Activated naive CD8-positive, alpha-beta T cell (primary cell): Measurements from ENCODE around the gene ZBTB48.

Experiments
- H3K27ac Mint-ChIP-seq: one replicate; pipeline ENCODE4 v1.8.0; 2021; ENCODE audit warnings: mixed read lengths
- H3K27me3 Mint-ChIP-seq: one replicate; pipeline ENCODE4 v1.8.0; 2021; ENCODE audit warnings: mixed read lengths
- H3K36me3 Mint-ChIP-seq: one replicate; pipeline ENCODE4 v1.8.0; 2021; ENCODE audit warnings: mixed read lengths
- H3K4me1 Mint-ChIP-seq: one replicate; pipeline ENCODE4 v1.8.0; 2021; ENCODE audit warnings: low read depth, mixed read lengths
- H3K4me3 Mint-ChIP-seq: one replicate; pipeline ENCODE4 v1.8.0; 2021; ENCODE audit warnings: mild to moderate bottlenecking, mixed read lengths
- H3K9me3 Mint-ChIP-seq: one replicate; pipeline ENCODE4 v1.8.0; 2021; ENCODE audit warnings: low read depth, mixed read lengths

ZBTB48 gene

DNA sequence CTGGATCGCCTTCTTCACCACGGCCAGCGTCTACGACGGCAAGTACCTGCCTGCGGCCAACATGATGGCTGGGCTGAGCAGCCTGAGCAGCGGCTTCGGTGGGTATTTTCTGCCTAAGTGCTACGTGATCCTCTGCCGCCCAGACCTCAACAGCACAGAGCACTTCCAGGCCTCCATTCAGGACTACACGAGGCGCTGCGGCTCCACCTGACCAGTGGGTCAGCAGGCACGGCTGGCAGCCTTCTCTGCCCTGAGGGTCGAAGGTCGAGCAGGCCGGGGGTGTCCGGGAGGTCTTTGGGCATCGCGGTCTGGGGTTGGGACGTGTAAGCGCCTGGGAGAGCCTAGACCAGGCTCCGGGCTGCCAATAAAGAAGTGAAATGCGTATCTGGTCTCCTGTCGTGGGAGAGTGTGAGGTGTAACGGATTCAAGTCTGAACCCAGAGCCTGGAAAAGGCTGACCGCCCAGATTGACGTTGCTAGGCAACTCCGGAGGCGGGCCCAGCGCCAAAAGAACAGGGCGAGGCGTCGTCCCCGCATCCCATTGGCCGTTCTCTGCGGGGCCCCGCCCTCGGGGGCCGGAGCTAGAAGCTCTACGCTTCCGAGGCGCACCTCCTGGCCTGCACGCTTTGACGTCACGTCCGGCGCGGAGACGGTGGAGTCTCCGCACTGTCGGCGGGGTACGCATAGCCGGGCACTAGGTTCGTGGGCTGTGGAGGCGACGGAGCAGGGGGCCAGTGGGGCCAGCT, at the start of gene ZBTB48:
Gene ZBTB48, plus strand, starts transcription at position 621 of the 745 bp plus-strand sequence. CDS start 616 bp downstream, outside the sequence.
- Mint-ChIP-seq H3K36me3 (no peaks in the 10 kb centered on the region), H3K4me3 (peak within 1 kb of the TSS; percentile 95), H3K27me3 (no peaks in the 10 kb centered on the region), H3K9me3 (no peaks in the 10 kb centered on the region), H3K27ac (peak within 1 kb of the TSS; percentile 87), H3K4me1 (peaks cover 31% of the 10 kb centered on the region)

DNA sequence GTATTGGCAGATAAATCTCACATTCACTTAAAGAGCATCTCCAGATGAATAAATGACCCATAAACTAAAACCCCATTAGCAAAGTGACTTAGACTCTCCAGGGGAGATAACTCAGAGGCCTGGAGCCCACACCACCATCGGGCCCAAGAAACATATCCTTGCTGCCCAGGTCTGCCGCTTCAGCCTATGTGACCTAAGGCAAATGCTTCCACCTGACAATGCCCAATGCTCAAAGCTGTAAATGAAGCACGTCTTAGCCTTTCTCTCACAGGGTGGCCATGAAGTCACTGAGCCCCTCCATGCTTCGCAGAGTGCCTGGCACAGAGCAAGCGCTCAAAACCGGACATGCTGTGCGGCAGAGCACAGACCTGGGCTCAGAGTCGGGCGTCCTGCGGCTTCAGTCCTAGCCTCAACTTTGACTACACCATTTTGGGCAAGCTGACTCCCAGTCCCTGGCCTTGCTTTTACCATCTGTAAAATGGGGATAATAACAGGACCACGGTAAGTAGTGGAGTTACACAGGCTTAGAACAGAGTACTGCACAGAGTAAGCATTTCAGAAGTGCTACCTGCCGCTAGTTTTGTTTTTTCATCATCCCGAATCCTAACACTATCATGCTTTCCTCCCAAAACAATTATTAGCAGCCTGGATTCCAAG, 49.2 kb upstream of the ZBTB48 start:
- Mint-ChIP-seq H3K9me3 (no peaks in the 10 kb centered on the region), H3K4me3 (no peak overlapping the region), H3K27ac (no peak overlapping the region), H3K36me3 (peaks cover 4% of the 10 kb centered on the region), H3K4me1 (no peaks in the 10 kb centered on the region), H3K27me3 (no peaks in the 10 kb centered on the region)

DNA sequence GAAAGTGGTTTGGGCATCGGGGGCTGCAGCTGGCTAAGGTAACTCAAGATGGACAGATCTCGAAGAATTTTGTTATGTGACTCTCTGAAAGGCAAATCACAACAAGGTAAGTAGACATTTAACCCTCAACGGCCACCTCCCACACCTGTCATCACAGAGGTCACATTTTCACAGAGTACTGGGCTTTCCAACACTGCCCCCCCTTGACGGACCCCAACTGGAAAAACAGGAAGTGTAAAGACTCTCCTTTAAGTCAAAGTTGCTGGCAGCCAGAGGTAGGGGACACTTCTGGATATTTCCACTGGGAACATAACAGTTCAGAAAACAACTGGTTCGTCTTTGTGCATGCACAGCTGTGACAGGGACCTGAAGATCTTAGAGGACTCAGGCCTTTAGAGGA, 47.8 kb upstream of the ZBTB48 start:
- Mint-ChIP-seq H3K27ac (no peak overlapping the region), H3K4me1 (no peaks in the 10 kb centered on the region), H3K4me3 (no peak overlapping the region), H3K27me3 (no peaks in the 10 kb centered on the region), H3K9me3 (no peaks in the 10 kb centered on the region), H3K36me3 (peaks cover 4% of the 10 kb centered on the region)

DNA sequence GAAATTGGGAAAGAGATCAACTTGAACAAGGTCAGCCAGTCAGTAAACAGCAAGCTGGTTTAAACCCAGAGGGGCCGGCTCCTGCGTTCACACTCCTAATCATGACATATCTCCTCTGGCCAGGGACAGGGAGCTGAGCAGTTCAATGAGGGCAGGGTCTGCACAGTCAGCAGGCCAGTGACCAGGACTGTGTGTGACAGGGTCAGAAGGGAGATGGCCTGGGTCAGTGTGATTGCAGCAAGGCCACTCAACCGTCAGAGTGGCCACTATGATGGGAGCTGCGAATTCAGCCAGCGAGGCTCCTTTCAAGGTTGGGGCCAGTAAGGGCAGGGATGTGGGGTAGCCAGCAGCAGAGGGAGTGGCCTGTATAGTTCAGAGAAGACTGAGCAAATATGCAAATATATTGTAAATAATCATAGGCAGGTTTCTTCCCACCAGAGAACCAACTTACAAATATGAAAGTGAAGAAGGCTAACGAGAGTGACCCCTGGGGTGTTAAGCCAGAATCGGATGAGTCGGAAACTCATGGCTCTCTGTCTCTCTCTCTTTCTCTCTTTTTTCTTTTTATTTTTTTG, 45.5 kb upstream of the ZBTB48 start:
- Mint-ChIP-seq H3K27ac (no peak overlapping the region), H3K27me3 (no peaks in the 10 kb centered on the region), H3K9me3 (no peaks in the 10 kb centered on the region), H3K4me1 (no peaks in the 10 kb centered on the region), H3K36me3 (no peaks in the 10 kb centered on the region), H3K4me3 (no peak overlapping the region)

DNA sequence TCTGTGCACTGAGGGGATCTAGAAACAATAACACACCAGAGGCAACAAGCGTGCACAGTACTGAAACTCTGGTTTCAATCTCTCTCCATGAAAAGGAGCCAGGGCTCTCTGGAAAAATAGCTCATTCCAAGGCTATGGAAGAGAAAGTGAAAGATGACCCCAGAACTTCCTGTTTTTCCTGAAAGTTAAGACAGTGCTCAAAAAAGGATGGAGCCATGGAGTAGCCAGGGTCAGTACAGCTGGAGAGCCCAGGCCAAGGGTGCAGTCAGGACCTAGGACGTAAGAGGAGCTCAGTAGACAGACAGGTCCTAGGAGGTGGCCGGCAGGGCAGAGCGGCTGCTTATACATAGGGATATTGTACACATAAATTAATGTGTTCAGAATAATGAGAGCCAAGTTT, 44.6 kb upstream of the ZBTB48 start:
- H3K36me3 Mint-ChIP-seq, result no peaks in the 10 kb centered on the region
- no peak overlapping the region for H3K27ac Mint-ChIP-seq
- H3K4me1 Mint-ChIP-seq, result no peaks in the 10 kb centered on the region
- no peaks in the 10 kb centered on the region for H3K9me3 Mint-ChIP-seq
- H3K27me3 Mint-ChIP-seq, result no peaks in the 10 kb centered on the region
- no peak overlapping the region for H3K4me3 Mint-ChIP-seq

DNA sequence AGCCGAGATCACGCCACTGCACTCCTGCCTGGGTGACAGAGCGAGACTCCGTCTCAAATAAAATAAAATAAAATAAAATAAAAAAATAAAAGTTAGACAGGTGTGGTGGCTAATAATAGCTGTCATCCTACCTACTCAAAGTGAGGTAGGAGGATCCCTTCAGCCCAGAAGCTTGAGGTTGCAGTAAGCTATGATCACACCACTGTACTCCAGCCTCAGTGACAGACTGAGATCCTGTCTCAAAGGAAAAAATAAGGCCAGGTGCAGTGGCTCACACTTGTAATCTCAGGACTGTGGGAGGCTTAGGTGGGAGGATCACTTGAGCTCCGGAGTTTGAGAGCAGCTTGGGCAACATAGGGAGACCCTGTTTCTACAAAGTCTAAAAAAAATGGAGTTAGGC, 43.5 kb upstream of the ZBTB48 start:
- Mint-ChIP-seq H3K27ac (no peak overlapping the region), H3K4me1 (no peaks in the 10 kb centered on the region), H3K9me3 (no peaks in the 10 kb centered on the region), H3K4me3 (no peak overlapping the region), H3K27me3 (no peaks in the 10 kb centered on the region), H3K36me3 (no peaks in the 10 kb centered on the region)

DNA sequence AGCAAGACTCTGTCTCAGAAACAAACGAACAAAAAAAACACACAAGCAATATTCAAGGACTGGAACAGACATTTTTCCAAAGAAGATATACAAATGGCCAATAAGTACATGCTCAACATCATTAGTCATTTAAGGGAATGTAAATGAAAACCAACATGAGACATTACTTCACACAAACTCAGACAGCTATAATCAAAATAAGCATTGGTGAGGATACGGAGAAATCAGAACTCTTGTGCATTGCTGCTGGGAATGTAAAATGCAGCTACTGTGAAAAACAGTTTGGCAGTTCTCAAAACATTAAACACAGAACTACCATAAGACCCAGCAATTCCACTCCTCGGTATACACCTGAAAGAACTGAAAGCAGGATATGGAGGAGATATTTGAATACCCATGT, 40.8 kb upstream of the ZBTB48 start:
- no peaks in the 10 kb centered on the region for H3K9me3 Mint-ChIP-seq
- H3K4me1 Mint-ChIP-seq, result no peaks in the 10 kb centered on the region
- H3K36me3 Mint-ChIP-seq, result no peaks in the 10 kb centered on the region
- peak overlapping the region; percentile 58 for H3K27ac Mint-ChIP-seq
- H3K4me3 Mint-ChIP-seq, result no peak overlapping the region
- no peaks in the 10 kb centered on the region for H3K27me3 Mint-ChIP-seq

DNA sequence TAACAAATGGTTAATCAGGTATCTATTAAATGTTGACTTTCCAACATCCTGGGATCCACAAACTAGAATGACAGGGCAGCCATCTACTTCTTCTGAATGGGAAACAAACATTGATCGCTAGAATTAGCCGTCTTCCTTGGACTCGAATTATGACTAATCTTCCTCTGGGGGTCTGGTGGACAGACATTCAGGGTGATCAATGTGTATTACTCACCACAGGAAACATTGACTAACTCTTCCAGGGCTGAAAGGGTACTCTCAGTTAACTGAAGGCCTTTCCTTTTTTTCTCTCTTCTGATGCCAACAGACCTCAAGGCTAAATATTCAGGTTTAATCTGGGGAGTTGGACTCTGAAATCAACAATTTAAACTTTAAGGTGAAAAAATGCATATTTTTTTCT, 35.0 kb upstream of the ZBTB48 start:
- no peaks in the 10 kb centered on the region for H3K27me3 Mint-ChIP-seq
- H3K4me3 Mint-ChIP-seq, result peak overlapping the region; percentile 74
- peaks cover 32% of the 10 kb centered on the region for H3K4me1 Mint-ChIP-seq
- H3K36me3 Mint-ChIP-seq, result peaks cover 13% of the 10 kb centered on the region
- peak overlapping the region; percentile 94 for H3K27ac Mint-ChIP-seq
- H3K9me3 Mint-ChIP-seq, result no peaks in the 10 kb centered on the region

DNA sequence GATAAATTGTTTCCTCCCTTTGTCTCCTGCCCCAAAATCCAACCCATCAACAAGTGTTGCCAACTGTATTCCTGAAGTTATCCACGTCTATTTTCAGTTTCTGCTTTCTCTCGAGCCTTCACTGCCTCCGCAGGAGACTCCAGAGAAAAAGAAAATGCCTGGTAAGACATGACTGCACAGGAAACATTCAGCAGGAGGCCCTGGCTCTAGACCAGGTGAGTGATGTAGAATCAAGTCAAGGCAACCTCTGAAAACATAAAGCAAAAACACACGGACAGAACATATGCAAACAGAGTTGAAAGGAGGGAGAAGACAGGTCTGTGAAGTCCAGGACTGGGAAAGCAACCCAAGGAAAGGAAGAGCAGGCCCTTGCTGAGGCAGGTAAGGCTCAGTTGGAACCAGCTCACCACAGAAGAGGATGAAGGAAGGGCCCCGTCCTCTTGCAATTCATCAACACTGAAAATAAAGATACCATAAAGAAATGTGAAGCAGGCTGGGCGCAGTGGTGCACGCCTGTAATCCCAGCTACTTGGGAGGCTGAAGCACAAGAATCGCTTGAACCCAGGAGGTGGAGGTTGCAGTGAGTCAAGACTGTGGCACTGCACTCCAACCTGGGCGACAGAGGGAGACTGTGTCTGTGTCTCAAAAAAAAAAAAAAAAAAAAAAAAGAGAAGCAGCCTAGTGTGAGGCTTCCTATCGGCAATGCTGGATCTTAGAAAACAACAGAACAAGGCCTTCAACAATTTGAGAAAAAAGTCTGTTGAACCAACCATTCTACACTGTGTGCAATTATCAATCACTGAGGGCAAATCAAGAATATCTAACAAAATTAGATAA, 34.3 kb upstream of the ZBTB48 start:
- peaks cover 32% of the 10 kb centered on the region for H3K4me1 Mint-ChIP-seq

DNA sequence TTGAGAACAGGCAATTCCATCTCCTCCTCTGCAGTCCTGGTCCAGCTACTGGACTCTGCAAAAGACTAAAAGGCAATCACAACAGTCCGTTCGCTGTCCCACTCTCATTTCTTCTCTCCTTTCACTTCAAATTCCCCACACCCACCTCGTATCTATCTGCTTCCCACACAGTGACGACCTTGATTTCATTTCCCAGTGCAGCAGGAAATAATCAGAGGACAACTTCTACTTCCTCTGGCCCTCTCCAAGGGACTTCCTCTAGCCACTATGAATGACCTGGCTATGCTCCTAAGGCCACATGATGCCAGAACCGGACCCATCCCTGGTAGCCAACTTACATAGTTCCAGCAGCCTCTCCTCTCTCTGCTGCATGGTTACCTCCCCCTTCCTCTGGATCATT, 33.5 kb upstream of the ZBTB48 start:
- H3K36me3 Mint-ChIP-seq, result peaks cover 13% of the 10 kb centered on the region
- no peaks in the 10 kb centered on the region for H3K27me3 Mint-ChIP-seq
- peak overlapping the region; percentile 74 for H3K4me3 Mint-ChIP-seq
- peak overlapping the region; percentile 94 for H3K27ac Mint-ChIP-seq
- H3K4me1 Mint-ChIP-seq, result peaks cover 32% of the 10 kb centered on the region
- no peaks in the 10 kb centered on the region for H3K9me3 Mint-ChIP-seq

More for the DNA sequence above, 34.3 kb upstream of the ZBTB48 start:
- H3K27ac Mint-ChIP-seq, result peak overlapping the region; percentile 94
- no peaks in the 10 kb centered on the region for H3K27me3 Mint-ChIP-seq
- H3K36me3 Mint-ChIP-seq, result peaks cover 13% of the 10 kb centered on the region
- H3K4me3 Mint-ChIP-seq, result peak overlapping the region; percentile 74
- no peaks in the 10 kb centered on the region for H3K9me3 Mint-ChIP-seq

DNA sequence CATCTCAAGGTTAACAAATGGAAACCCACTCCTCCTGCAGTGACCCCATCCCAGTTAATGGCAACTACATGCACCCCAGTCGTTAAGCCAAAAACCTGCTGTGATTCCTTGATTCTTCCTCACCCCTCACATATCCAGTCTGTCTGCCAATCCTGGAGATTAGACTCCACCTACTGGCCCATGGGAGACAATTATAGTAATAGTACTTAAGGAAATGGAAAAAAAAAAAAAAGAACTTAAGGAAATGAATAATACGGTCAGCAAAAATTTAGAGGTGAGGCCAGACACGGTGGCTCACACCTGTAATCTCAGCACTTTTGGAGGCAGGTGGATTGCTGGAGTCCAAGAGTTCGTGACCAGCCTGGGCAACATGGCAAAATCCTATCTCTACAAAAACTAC, 32.5 kb upstream of the ZBTB48 start:
- H3K9me3 Mint-ChIP-seq, result no peaks in the 10 kb centered on the region
- H3K27me3 Mint-ChIP-seq, result no peaks in the 10 kb centered on the region
- H3K27ac Mint-ChIP-seq, result peak overlapping the region; percentile 94
- peaks cover 36% of the 10 kb centered on the region for H3K4me1 Mint-ChIP-seq
- H3K4me3 Mint-ChIP-seq, result peak overlapping the region; percentile 6
- peaks cover 13% of the 10 kb centered on the region for H3K36me3 Mint-ChIP-seq

DNA sequence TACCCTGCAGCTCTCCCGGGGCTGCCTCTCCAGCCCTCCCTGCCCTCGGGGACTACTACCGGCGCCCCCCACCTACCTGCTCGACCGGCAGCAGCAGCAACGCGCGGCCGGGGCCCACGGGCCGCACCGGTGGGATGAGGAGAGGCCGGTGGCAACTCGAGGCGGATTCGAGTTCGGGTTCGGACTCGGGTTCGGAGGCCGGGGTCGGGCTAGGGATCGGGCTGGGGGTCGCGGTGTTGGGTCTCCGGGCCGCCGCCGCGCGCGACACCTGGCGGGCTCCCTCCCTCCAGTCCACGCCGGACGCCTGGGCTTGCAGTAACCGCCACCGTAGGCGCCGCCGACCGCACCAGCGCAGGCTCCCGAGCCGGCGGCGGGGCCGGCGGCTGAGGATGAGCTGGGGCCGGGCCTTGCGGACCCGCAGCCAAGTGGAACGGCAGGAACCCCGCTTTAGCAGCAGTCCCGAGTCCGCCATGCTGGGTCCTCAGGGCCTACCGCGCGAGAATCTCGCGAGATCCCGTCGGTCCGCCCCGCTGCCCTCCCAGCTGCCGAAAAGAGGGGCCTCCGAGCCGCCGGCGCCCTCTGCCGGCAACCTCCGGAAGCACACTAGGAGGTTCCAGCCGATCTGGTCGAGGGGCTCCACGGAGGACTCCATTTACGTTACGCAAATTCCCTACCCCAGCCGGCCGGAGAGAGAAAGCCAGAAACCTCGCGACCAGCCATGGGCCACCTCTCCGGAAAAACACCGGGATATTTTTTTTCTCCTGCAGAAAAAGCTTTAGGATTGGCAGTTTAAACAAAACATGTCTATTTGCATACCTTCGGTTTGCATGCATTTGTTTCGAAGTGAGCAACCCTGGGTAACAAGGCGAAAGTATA, 25.5 kb upstream of the ZBTB48 start, which contains the start of gene NOL9:
Gene NOL9, minus strand, starts transcription at position 483 of the 876 bp plus-strand sequence. Its CDS starts 11 bp downstream, at position 472.
- no peaks in the 10 kb centered on the region for H3K9me3 Mint-ChIP-seq
- H3K4me3 Mint-ChIP-seq, result peak within 1 kb of the TSS; percentile 85
- H3K4me1 Mint-ChIP-seq, result peaks cover 17% of the 10 kb centered on the region
- peak within 1 kb of the TSS; percentile 78 for H3K27ac Mint-ChIP-seq
- no peaks in the 10 kb centered on the region for H3K36me3 Mint-ChIP-seq
- no peaks in the 10 kb centered on the region for H3K27me3 Mint-ChIP-seq

DNA sequence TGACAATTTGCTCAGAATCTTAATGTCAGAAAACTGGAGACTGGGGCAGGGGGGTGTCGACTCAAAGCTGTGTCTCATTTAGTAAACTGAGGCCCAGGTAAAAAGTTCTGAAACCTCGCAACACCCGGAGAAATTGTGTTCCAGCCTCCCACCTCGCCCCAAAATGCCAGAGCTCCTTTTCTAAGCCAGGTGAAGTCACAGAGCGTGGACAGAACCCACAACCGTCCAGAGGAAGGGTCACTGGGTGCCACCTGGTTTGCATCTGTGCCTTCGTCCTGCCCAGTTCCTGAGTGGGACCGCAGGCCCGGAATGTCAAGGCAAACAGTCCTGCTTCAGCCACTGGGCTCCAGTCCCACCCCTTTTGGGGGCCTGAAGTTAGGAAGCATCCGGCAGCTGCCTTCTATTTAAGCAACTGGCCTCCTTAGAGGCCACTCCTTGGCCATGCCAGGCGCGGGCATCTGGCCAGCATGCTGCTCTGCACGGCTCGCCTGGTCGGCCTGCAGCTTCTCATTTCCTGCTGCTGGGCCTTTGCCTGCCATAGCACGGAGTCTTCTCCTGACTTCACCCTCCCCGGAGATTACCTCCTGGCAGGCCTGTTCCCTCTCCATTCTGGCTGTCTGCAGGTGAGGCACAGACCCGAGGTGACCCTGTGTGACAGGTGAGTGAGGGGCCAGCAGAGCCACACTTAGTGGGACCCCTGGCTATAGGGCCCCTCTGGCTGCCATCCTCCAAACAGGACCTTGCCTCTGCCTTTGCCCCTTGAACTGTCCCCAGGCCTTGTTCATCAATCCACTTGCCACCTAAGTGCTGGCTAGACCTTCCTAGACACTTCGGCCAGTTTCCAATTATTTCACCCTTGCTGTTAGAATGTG, 24.7 kb upstream of the ZBTB48 start, which contains the start of gene TAS1R1:
Gene TAS1R1, plus strand, starts transcription at position 401 of the 872 bp plus-strand sequence. Its CDS starts 67 bp downstream, at position 468.
- Mint-ChIP-seq H3K27me3 (no peaks in the 10 kb centered on the region), H3K36me3 (no peaks in the 10 kb centered on the region), H3K27ac (peak within 1 kb of the TSS; percentile 70), H3K4me3 (peak within 1 kb of the TSS; percentile 76), H3K4me1 (peaks cover 17% of the 10 kb centered on the region), H3K9me3 (no peaks in the 10 kb centered on the region)
